ENCODE data around the gene CEP76.
"Not testable (repeated sequence)": the region's sequence is repeated elsewhere in the genome, so short reads cannot be mapped to it uniquely, and the experiment has no call there.

Gene CEP76

DNA sequence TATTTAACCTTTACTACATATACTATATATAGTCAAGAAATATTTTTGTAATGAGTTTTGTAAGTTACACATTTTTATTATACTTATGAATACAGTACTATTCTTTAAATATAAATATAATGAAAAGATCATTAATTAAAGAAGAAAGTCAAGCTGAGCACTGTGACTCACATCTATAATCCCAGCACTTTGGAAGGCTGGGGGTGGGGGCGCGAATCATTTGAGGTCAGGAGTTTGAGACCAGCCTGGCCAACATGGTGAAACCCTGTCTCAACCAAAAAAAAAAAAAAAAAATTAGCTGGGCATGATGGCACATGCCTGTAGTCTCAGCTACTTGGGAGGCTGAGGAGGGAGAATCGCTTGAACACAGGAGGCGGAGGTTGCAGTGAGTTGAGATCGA lies 58.8 kb downstream of the CEP76 start:
- not testable (repeated sequence) for DNase-seq

DNA sequence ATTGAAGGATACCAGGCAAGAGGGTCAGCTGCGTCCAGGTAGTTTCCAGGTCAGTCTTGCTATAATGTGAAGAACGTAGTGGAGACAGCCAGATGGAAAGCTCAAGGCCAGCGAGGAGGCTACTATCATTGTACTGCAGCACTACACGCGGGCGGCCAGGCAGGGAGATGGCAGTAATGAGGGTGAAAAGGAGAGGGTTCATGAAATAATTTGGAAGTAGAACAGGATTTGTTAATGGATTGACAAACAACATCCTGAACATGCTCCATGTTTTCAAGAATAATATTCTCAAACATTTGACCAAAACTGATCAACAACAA lies 61.7 kb downstream of the CEP76 start:
- DNase-seq = no peak

DNA sequence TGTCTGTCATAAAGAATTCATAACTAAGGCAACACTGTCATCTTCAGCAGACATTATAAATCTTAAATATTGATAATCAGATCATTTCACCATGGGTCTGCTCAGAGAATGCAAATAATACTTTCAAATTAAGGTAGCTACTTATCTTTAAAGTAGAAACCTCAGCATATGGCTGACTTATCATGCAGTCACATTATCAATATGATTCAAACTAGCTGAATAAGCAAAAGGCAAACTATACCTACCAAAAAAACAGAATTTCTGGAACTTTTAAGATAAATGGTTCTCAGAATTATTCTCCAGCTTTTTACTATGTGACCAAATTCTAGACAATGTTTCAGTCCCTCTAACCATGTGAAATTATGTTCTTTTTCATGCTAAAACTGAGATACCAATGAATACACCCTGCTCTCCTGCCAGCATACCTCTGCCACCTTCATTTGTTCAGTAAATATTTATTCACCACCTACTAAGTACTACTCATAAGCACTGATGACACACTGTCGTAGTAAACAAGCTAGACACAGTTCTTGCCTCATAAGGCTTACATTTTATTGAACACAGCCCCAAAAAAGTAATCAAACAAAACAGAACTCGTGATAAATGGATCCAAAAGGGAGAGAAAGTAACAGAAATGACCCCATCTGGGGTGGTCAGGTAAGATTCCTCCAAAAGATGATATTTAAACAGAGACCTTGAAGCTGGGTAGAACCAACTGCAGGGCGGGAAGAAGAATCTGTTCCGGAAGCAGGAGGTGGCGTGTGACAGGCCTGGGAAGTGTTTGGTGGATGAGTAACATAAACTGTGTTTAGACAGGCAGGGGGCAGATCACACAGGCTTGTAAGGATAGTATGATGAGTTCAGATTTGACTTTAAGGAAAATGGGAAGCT lies 62.3 kb downstream of the CEP76 start:
- DNase-seq = no peak

DNA sequence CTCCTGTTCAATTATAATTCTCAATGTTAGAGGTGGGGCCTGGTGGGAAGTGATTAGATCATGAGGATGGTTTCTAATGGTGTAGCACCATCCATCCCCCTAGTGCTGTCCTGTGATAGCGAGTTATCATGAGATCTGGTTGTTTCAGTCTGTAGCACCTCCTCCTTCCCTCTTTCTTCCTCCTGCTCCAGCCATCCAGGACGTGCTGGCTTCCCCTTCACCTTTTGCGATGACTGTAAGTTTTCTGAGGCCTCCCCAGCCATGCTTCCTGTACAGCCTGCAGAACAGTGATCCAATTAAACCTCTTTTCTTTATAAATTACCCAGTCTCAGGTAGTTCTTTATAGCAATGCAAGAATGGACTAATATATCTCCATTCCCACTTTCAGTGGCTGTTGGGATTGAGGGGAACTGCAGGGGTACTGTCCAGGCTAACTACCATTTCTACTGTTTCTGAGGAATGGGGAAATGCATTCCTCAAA lies 63.8 kb downstream of the CEP76 start:
- DNase-seq = no peak

DNA sequence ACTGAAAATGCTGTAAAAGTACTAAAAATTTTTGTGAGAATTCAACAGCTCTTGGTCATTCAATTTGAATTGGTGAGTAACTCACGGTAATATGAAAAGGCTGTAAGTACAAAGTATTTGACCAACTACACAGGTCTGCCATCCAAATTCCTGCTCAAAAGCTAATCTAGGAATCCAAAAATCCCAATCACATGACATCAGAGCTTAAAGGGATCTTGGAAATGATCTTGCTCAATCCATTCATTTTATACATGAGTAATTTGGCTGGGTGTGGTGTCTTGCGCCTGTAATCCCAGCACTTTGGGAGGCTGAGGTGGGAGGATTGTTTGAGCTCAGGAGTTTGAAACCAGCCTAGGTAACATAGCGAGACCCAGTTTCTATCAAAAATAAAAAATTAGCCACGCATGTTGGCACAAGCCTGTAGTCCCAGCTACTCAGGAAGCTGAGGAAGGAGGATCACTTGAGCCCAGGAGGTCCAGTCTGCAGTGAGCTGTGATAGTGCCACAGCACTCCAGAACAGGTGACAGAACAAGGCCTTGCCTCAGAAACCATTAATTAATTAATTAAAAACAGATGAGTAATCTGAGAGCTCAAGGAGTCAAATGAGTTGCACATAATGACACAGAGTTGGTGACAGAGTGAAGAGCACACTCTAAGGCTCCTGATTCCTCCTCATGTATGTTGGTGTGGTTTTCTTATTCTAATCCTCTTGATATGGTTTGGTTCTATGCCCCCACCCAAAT lies 64.5 kb downstream of the CEP76 start:
- DNase-seq = no peak

DNA sequence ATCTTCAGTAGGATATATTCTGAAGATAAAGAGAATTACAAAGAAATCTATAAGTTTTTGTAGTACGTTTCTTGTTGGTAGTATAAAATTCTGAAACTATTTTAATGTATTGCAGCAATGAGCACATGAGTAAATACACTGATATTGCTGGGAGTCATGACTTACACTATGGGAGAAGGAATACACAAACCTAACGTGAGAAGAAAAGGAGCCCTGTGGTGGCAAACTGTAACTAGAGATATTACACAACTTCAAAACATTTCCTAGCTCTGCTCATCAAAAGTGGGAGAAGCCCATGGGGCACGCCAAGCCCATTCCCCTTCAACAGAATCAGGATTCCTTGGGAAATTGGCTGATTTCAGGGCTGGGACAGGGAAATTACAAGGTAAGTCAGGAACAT lies 65.1 kb downstream of the CEP76 start:
- DNase-seq = no peak

DNA sequence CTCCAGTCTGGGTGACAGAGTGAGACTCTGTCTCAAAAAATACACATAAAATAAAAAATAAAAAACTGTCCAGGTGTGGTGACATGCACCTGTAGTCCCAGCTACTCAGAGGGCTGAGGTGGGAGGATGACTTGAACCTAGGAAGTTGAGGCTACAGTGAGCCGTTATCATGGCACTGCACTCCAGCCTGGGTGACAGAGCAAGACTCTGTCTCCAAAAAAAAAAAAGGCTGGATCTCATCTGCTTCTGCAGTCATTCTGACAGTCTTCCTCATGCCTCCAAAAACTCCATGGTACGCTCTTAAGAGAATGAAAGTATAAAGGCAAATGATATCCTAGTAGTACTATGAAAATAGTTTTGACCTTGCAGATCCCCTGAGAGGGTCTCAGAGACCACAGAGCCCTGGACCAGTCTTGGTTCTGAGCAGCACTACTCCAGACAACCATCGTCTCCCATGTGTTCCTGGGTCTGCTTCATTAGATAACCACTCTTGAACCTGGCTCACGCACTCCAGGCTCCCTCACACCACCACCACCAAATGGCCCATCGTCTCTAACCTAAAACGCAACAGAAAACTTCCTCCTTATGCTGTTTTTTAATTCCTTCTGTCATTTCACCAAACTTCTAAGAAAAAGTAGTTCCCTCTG lies 70.6 kb downstream of the CEP76 start:
- DNase-seq = no peak

DNA sequence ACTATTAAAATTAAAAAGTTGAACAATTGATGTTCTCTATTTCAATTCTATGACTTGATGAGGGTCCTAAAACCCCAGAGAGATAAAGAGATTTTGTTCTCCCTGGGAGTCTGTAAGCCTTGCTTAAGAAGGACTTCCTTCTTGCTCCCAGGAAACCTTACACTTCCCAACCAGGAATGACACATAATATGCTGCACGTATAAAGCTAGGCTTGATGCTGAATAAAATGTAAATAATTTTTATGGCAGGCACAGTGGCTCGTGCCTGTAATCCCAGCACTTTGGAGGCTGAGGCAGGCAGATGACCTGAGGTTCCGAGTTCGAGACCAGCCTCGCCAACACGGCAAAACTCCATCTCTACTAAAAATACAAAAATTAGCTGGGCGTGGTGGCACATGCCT lies 72.4 kb downstream of the CEP76 start:
- DNase-seq = no peak

DNA sequence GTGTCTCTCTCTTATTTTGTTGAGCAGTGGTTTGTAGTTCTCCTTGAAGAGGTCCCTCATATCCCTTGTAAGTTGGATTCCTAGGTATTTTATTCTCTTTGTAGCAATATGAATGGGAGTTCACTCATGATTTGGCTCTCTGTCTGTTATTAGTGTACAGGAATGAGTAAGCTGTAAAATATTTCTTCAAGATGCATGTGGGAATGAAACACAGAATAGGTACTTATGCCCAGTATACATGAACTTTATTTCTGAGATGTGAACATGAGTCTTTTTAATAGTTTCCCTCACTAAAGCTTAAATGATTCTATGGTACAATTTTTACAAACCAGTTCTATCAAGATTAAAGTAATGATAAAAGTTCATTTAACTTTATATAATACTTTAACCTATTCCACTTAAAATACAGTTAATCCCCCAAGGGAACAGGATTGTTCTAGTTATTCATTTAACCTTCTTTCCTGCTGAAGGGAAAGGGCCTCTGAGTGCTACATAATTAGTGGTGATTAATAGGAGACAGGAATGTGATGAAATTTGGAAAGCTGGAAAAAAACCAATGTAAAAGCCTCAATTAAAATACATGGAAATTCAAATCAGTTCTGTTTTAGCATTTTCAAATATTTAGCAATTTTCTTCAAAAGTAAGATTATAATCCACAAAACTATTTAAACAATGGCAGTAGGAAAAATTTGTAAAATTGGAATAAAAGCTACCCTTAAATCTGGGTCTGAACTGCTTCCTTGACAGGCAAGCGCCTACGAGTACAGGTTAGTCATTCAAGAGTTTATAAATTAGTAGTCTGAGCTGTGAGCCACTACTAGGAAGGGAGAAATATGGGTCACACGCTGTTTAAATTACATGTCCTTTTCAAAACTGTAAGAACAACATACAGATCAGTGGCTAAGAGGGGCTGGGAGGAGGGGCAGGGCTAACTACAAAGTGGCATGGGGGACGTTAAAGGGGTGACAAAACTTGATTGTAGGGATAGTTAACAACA lies 73.5 kb downstream of the CEP76 start:
- no peak for DNase-seq

DNA sequence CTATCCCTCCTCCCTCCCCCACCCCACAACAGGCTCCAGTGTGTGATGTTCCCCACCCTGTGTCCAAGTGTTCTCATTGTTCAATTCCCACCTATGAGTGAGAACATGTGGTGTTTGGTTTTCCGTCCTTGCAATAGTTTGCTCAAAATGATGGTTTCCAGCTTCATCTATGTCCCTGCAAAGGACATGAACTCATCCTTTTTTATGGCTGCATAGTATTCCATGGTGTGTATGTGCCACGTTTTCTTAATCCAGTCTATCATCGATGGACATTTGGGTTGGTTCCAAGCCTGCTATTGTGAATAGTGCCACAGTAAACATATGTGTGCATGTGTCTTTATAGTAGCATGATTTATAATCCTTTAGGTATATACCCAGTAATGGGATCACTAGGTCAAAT lies 75.3 kb downstream of the CEP76 start:
- DNase-seq = not testable (repeated sequence)

DNA sequence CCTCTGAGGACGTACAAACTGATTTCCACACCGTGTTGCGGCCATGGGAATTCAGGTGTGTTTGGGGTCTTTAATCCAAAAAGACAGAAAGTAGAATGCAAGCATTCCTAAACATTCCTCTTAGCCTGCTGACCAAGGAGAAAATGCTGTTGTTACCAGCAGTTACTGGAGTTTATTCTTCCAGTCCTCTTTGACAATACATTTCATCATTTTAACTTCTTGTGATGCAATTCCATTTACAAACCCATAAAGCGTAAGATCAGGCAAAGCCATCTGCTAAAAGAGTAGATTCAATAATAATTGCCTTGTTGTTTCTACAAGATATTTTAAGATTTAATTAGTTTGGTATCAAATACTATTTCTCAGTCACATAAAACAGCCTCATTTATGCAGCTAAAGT lies 77.3 kb downstream of the CEP76 start:
- no peak for DNase-seq
